ENCODE results near the gene ZNF677. TPM values are rescaled to one million over a fixed set of nuclear protein-coding genes. Genes with fewer than 3 reads are reported as not detected.

Gene ZNF677
- total and polyA plus RNA-seq, 3 donors from 2014 or later, result 46.7 to 88.9 (median 54.3) TPM

DNA sequence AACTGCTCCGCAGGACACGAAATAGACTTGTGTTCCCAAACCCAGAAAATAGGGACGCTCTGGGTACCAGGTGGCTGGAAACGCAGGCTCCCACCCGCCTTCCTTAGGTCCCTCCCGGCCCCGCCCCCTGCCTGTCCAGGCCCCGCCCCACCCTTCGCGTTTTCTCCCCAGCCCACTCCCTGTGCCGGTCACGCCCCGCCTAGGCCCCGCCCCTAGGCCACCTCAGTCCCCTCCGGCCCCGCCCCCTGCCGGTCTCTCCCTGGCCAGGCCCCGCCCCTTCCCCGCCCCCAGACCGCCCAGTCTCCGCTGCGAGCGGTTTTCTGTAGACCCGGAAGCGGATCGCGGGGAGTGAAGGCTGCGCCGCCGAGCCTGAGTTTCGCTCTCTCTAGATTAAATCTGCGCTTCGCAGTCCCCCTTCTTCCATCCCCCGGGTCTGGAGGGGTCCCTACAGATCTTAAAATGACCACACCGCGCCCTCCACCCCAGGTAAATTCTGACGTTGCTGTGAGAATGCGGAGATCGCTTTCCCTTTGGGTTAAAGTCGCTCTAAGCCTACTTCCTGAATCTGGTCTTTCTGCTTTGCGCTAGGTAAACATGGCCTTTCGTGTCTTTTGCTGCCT, 57.8 kb downstream of the ZNF677 start:
- no peak for TF ChIP-seq CTCF (IDR thresholded peaks at IDR 0.05)
- TF ChIP-seq POLR2A (IDR thresholded peaks at IDR 0.05), result no peak
- peak overlapping the region; percentile 60 to 87 for H3K27ac ChIP-seq
- no peaks in the 10 kb centered on the region for H3K36me3 ChIP-seq (ENCODE audit: low read depth, missing control alignments)
- WGBS, 2 donors, result 1% methylated on average over 29 to 39 of the region's 42 CpGs
- intact Hi-C loops (cut with DNase I; ENCODE audit: low total_unique reads), result no loop called here
- H3K9me3 ChIP-seq, result no peaks in the 10 kb centered on the region
- H3K4me1 ChIP-seq, result no peaks in the 10 kb centered on the region
- no peaks in the 10 kb centered on the region for H3K27me3 ChIP-seq
- peak overlapping the region; percentile 75 to 92 for H3K4me3 ChIP-seq
- peak; percentile 98 for DNase-seq

DNA sequence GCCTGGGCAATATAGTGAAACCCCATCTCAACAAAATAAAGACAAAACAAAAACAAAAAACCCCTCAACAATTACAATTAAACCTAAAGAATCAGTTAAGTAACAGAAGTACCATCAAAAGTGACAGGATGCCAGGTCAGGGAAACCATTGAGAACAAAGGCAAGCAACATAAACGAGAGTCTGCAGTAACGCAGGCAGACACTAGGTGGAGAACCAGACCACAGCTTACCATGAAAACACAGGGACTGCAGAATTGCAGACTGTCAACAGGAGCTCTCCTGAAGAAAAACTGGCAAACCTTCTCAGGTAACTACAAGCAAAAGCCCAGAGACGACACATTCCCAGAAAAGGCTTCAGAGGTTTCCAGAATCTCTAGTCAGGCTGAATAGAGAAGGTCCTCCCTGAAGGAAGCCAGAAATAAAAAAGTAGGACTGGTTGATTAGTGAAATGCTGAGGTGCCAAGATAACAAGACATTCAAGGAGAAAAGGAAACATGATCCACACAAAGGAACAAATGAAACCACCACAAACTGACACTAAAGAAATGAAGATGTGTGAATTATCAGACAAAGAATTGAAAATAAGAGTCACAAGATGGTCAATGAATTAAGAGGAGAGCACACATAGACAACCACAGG, 59.3 kb downstream of the ZNF677 start:
- Histone ChIP-seq H3K27ac (no peak overlapping the region), H3K27me3 (no peaks in the 10 kb centered on the region), H3K4me3 (no peak overlapping the region), H3K9me3 (no peaks in the 10 kb centered on the region), H3K4me1 (no peaks in the 10 kb centered on the region), H3K36me3 (ENCODE audit: low read depth, missing control alignments) (no peaks in the 10 kb centered on the region)
- 3% methylated on average over 3 of the region's 3 CpGs for WGBS, 2 donors
- intact Hi-C loops (cut with DNase I; ENCODE audit: low total_unique reads), result no loop called here
- peak; percentile 92 for DNase-seq
- TF ChIP-seq CTCF (IDR thresholded peaks at IDR 0.05) (peak; percentile 75 to 94 (median 84)), POLR2A (IDR thresholded peaks at IDR 0.05) (no peak)

GRCh38 chr19:53193535-53194222, 61.0 kb downstream of the ZNF677 start:
- no peaks in the 10 kb centered on the region for H3K36me3 ChIP-seq (ENCODE audit: low read depth, missing control alignments)
- DNase-seq, result no peak
- TF ChIP-seq POLR2A (IDR thresholded peaks at IDR 0.05) (no peak), CTCF (IDR thresholded peaks at IDR 0.05) (no peak)
- 30 to 48% methylated on average over 12 of the region's 12 CpGs for WGBS, 2 donors
- H3K27ac ChIP-seq, result no peak overlapping the region
- no peaks in the 10 kb centered on the region for H3K4me1 ChIP-seq
- no peaks in the 10 kb centered on the region for H3K9me3 ChIP-seq
- intact Hi-C loops (cut with DNase I; ENCODE audit: low total_unique reads), result no loop called here
- peak overlapping the region; percentile 70 to 85 for H3K4me3 ChIP-seq
- no peaks in the 10 kb centered on the region for H3K27me3 ChIP-seq

DNA sequence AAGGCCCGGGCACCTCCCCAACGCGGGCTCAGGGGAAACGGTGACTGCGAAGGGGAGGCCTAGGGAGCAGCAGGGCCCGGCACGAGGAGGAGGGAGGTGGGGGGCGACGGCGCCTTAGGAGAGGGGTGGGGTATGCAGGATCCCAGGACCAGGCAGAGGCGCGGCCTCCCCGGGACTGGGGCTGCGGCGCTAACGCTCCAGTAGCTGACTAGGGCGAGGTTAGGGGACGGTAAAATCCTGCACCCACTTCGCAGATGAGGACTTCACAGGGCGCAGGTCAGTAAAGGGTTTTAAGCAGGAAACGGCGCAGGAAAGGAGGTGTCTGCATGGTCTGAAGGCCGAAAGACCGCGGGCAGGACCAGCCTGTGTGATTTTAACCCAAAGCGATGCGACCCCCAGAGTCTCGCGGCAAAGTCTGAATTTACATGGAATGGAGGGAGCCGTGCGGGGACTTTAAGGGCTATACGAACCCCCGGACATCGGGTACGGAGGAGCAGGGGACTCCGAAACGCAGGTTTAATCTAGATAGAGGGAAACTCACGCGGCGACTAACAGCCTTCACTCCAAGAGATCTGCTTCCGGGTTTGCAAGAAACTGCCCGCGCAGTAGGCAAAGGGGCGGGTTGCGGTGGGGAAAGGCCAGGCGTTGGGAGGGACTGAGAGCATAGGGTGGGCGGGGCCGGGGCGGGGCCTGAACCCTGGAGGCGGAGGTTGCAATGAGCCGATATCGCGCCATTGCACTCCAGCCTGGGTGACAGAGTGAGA, 61.7 kb downstream of the ZNF677 start, which contains the start of gene ZNF665:
ZNF665 (minus strand) TSS at position 588 of the 764 bp plus-strand sequence. CDS start 10,460 bp downstream, outside the sequence.
- no peak for TF ChIP-seq CTCF (IDR thresholded peaks at IDR 0.05)
- no peak for TF ChIP-seq POLR2A (IDR thresholded peaks at IDR 0.05)
- no peaks in the 10 kb centered on the region for H3K27me3 ChIP-seq
- 0 to 1% methylated on average over 27 to 53 of the region's 53 CpGs for WGBS, 2 donors
- H3K4me1 ChIP-seq, result no peaks in the 10 kb centered on the region
- peak within 1 kb of the TSS in 1 of 2 donors; percentile 37 for H3K27ac ChIP-seq
- peak within 1 kb of the TSS; percentile 70 to 85 for H3K4me3 ChIP-seq
- no peaks in the 10 kb centered on the region for H3K9me3 ChIP-seq
- intact Hi-C loops (cut with DNase I; ENCODE audit: low total_unique reads), result no loop called here
- no peaks in the 10 kb centered on the region for H3K36me3 ChIP-seq (ENCODE audit: low read depth, missing control alignments)
- DNase-seq, result peak; percentile 93
